CD4-positive, CD25-positive, alpha-beta regulatory T cell (primary cell): ENCODE data around the gene MED13L. TPM values are rescaled to one million over a fixed set of nuclear protein-coding genes. Genes with fewer than 3 reads are reported as not detected.

ENCODE experiments used
- ATAC-seq, 2 donors: fragments of 150-1000 bp; cut with Tn5 transposase; one replicate each; pipeline ENCODE4 v1.10.0; 2021; ENCODE audit warnings: low read depth in 2 of 2, moderate number of reproducible peaks in 2 of 2, moderate library complexity in 1 of 2
- DNase-seq, 3 donors: peaks; one replicate each; pipeline versions ENCODE4 v3.0.0 to v3.0.0-alpha.2; 2012 to 2022; ENCODE audit warnings: mixed read lengths in 1 of 3
- H3K27ac ChIP-seq: one replicate; pipeline ENCODE4 v1.7.0; 2013; ENCODE audit warnings: mild to moderate bottlenecking, low read length; ENCODE audit not compliant: insufficient read depth, poor library complexity, severe bottlenecking
- H3K27me3 ChIP-seq: one replicate; pipeline ENCODE4 v1.7.0; 2013; ENCODE audit warnings: low read length; ENCODE audit not compliant: control insufficient read depth, insufficient read depth
- H3K36me3 ChIP-seq: one replicate; pipeline ENCODE4 v1.7.0; 2013; ENCODE audit warnings: mild to moderate bottlenecking, low read length, moderate library complexity; ENCODE audit not compliant: control insufficient read depth, insufficient read depth
- H3K4me1 ChIP-seq: 2 replicates; pipeline ENCODE4 v1.7.0; 2013; ENCODE audit warnings: mild to moderate bottlenecking, low read length; ENCODE audit not compliant: insufficient read depth, control insufficient read depth, poor library complexity, severe bottlenecking
- H3K4me3 ChIP-seq: one replicate; pipeline ENCODE4 v1.7.0; 2013; ENCODE audit warnings: low read depth, mild to moderate bottlenecking, low read length, moderate library complexity
- H3K9me3 ChIP-seq, 2 experiments: 1 replicate in 1 of 2; 2 replicates in 1 of 2; pipeline ENCODE4 v1.7.0; 2013; ENCODE audit warnings: low read length in 2 of 2, mild to moderate bottlenecking in 1 of 2, moderate library complexity in 1 of 2; ENCODE audit not compliant: control insufficient read depth in 2 of 2
- H3K27ac Mint-ChIP-seq, 3 donors: one replicate each; pipeline ENCODE4 v1.8.0; 2020 to 2022; ENCODE audit warnings: mild to moderate bottlenecking in 3 of 3, mixed read lengths in 3 of 3, moderate library complexity in 2 of 3
- H3K27me3 Mint-ChIP-seq: one replicate; pipeline ENCODE4 v1.8.0; 2022; ENCODE audit warnings: mild to moderate bottlenecking, mixed read lengths
- H3K36me3 Mint-ChIP-seq: one replicate; pipeline ENCODE4 v1.8.0; 2020; ENCODE audit warnings: mixed read lengths
- H3K4me1 Mint-ChIP-seq, 4 donors: one replicate each; pipeline ENCODE4 v1.8.0; 2020 to 2022; ENCODE audit warnings: mixed read lengths in 4 of 4, mild to moderate bottlenecking in 1 of 4
- H3K4me3 Mint-ChIP-seq, 4 donors: one replicate each; pipeline ENCODE4 v1.8.0; 2020 to 2022; ENCODE audit warnings: mild to moderate bottlenecking in 4 of 4, mixed read lengths in 4 of 4, moderate library complexity in 3 of 4
- H3K9me3 Mint-ChIP-seq, 7 donors: one replicate each; pipeline ENCODE4 v1.8.0; 2020 to 2022; ENCODE audit warnings: mixed read lengths in 7 of 7, mild to moderate bottlenecking in 3 of 7, moderate library complexity in 2 of 7
- polyA plus RNA-seq, 4 donors: library from polyadenylated mRNA; unstranded; fragments of 300-500 nt; fragmentation: Illumina TruSeq; gene quantifications; one replicate each; pipeline ENCODE4 v1.2.3, GENCODE V29; 2021
- total RNA-seq: library from RNA; stranded (reverse); gene quantifications from one replicate; pipeline ENCODE4 v1.2.3, GENCODE V29; 2022

MED13L gene
- total and polyA plus RNA-seq, 5 donors from 2014 or later: 4.5 to 179 (median 7.0) TPM

- H3K27ac ChIP-seq: no peak overlapping the region
- no peaks in the 10 kb centered on the region for H3K27me3 Mint-ChIP-seq
- DNase-seq (no peak), ATAC-seq (no peak)
- H3K4me3 Mint-ChIP-seq: no peak overlapping the region
- H3K9me3 Mint-ChIP-seq: peaks cover 0 to 3% (median 0%) of the 10 kb centered on the region in 7 donors
- H3K9me3 ChIP-seq: no peaks in the 10 kb centered on the region
- no peaks in the 10 kb centered on the region for H3K36me3 ChIP-seq
- no peaks in the 10 kb centered on the region for H3K4me1 ChIP-seq
- H3K27me3 ChIP-seq: no peaks in the 10 kb centered on the region
- peaks cover 23 to 51% (median 26%) of the 10 kb centered on the region in 4 donors for H3K4me1 Mint-ChIP-seq
- no peak overlapping the region for H3K27ac Mint-ChIP-seq
- H3K36me3 Mint-ChIP-seq: peaks cover 12% of the 10 kb centered on the region
- H3K4me3 ChIP-seq: no peak overlapping the region
These were observed 250.0 kb downstream of the MED13L start for GRCh38 chr12:116027551-116027821.

- H3K27me3 ChIP-seq: no peaks in the 10 kb centered on the region
- no peaks in the 10 kb centered on the region for H3K4me1 ChIP-seq
- Mint-ChIP-seq H3K36me3 (peaks cover 16% of the 10 kb centered on the region), H3K27me3 (no peaks in the 10 kb centered on the region), H3K27ac (peak overlapping the region in 1 of 3 donors; percentile 39), H3K4me3 (no peak overlapping the region), H3K4me1 (peaks cover 21 to 51% (median 28%) of the 10 kb centered on the region in 4 donors), H3K9me3 (peaks cover 0 to 3% (median 0%) of the 10 kb centered on the region in 7 donors)
- no peak overlapping the region for H3K27ac ChIP-seq
- peaks cover 3% of the 10 kb centered on the region for H3K36me3 ChIP-seq
- H3K4me3 ChIP-seq: no peak overlapping the region
- H3K9me3 ChIP-seq: no peaks in the 10 kb centered on the region
- DNase-seq (no peak), ATAC-seq (no peak)
These were observed 250.5 kb downstream of the MED13L start for GRCh38 chr12:116026768-116027550.

- Mint-ChIP-seq H3K4me1 (peaks cover 21 to 51% (median 28%) of the 10 kb centered on the region in 4 donors), H3K27me3 (no peaks in the 10 kb centered on the region)
- H3K27ac ChIP-seq: no peak overlapping the region
These were observed 251.1 kb downstream of the MED13L start for GRCh38 chr12:116026346-116026745.

GRCh38 chr12:116024769-116025168 lies 252.7 kb downstream of the MED13L start:
- peaks cover 8% of the 10 kb centered on the region for H3K36me3 Mint-ChIP-seq

More at GRCh38 chr12:116026346-116026745, 251.1 kb downstream of the MED13L start:
- Histone ChIP-seq H3K36me3 (peaks cover 3% of the 10 kb centered on the region), H3K27me3 (no peaks in the 10 kb centered on the region), H3K4me3 (no peak overlapping the region), H3K4me1 (no peaks in the 10 kb centered on the region), H3K9me3 (no peaks in the 10 kb centered on the region)
- DNase-seq: no peak
- no peak for ATAC-seq
- Mint-ChIP-seq H3K9me3 (peaks cover 0 to 3% (median 0%) of the 10 kb centered on the region in 7 donors), H3K36me3 (peaks cover 16% of the 10 kb centered on the region), H3K27ac (no peak overlapping the region), H3K4me3 (no peak overlapping the region)

DNA sequence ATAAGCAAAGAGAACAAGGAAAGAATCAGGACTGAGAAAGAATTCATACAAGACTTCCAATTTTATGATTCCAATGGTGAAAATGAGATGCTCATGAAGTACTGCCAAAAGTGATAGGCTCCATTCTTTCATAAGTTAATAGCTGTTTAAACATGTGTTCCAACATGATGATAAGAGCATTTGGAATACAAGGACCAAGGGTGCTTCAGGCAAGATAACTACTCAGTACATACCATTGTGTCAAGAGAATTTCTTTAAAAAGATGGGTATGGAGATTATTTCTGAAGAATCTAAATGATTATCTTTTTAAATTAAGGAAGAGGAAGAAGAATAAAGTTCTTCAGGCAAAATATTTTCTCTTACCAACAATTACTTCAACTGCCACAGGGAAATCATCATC lies 258.1 kb downstream of the MED13L start:
- Histone ChIP-seq H3K4me1 (no peaks in the 10 kb centered on the region), H3K27ac (no peak overlapping the region), H3K27me3 (no peaks in the 10 kb centered on the region), H3K36me3 (peaks cover 27% of the 10 kb centered on the region), H3K4me3 (no peak overlapping the region), H3K9me3 (no peaks in the 10 kb centered on the region)
- H3K4me1 Mint-ChIP-seq: peaks cover 8 to 11% (median 9%) of the 10 kb centered on the region in 4 donors
- ATAC-seq (no peak), DNase-seq (no peak)
- H3K4me3 Mint-ChIP-seq: no peak overlapping the region
- no peak overlapping the region for H3K27ac Mint-ChIP-seq
- H3K36me3 Mint-ChIP-seq: peaks cover 24% of the 10 kb centered on the region
- peaks cover 0 to 3% (median 0%) of the 10 kb centered on the region in 7 donors for H3K9me3 Mint-ChIP-seq
- no peaks in the 10 kb centered on the region for H3K27me3 Mint-ChIP-seq

More at GRCh38 chr12:116024769-116025168, 252.7 kb downstream of the MED13L start:
- no peak overlapping the region for H3K4me3 ChIP-seq
- peaks cover 4% of the 10 kb centered on the region for H3K36me3 ChIP-seq
- Mint-ChIP-seq H3K27me3 (no peaks in the 10 kb centered on the region), H3K4me1 (peaks cover 16 to 42% (median 28%) of the 10 kb centered on the region in 4 donors), H3K4me3 (no peak overlapping the region), H3K27ac (no peak overlapping the region), H3K9me3 (peaks cover 0 to 2% (median 0%) of the 10 kb centered on the region in 7 donors)
- no peaks in the 10 kb centered on the region for H3K4me1 ChIP-seq
- H3K9me3 ChIP-seq: no peaks in the 10 kb centered on the region
- H3K27me3 ChIP-seq: no peaks in the 10 kb centered on the region
- no peak for DNase-seq
- no peak for ATAC-seq
- no peak overlapping the region for H3K27ac ChIP-seq

GRCh38 chr12:116018282-116018681 lies 259.2 kb downstream of the MED13L start:
- H3K36me3 ChIP-seq: peaks cover 37% of the 10 kb centered on the region
- Mint-ChIP-seq H3K9me3 (peaks cover 0 to 3% (median 0%) of the 10 kb centered on the region in 7 donors), H3K4me3 (no peak overlapping the region), H3K27ac (no peak overlapping the region), H3K27me3 (no peaks in the 10 kb centered on the region), H3K36me3 (peaks cover 33% of the 10 kb centered on the region), H3K4me1 (peaks cover 4 to 9% (median 5%) of the 10 kb centered on the region in 4 donors)
- no peak for ATAC-seq
- no peaks in the 10 kb centered on the region for H3K9me3 ChIP-seq
- H3K4me3 ChIP-seq: no peak overlapping the region
- no peak for DNase-seq
- no peak overlapping the region for H3K27ac ChIP-seq
- no peaks in the 10 kb centered on the region for H3K27me3 ChIP-seq
- H3K4me1 ChIP-seq: no peaks in the 10 kb centered on the region

GRCh38 chr12:116015525-116015924 lies 262.0 kb downstream of the MED13L start:
- Histone ChIP-seq H3K9me3 (no peaks in the 10 kb centered on the region), H3K4me1 (no peaks in the 10 kb centered on the region), H3K27me3 (no peaks in the 10 kb centered on the region), H3K27ac (no peak overlapping the region), H3K36me3 (peaks cover 59% of the 10 kb centered on the region), H3K4me3 (no peak overlapping the region)
- Mint-ChIP-seq H3K36me3 (peaks cover 47% of the 10 kb centered on the region), H3K9me3 (peaks cover 0 to 3% (median 0%) of the 10 kb centered on the region in 7 donors), H3K27ac (peak overlapping the region in 1 of 3 donors; percentile 15), H3K4me3 (no peak overlapping the region), H3K27me3 (no peaks in the 10 kb centered on the region), H3K4me1 (peaks cover 0 to 9% (median 2%) of the 10 kb centered on the region in 4 donors)
- ATAC-seq (peak; percentile 45 to 52), DNase-seq (peak in 2 of 3 donors; percentile 13 to 69)

GRCh38 chr12:116012757-116013156 lies 264.7 kb downstream of the MED13L start:
- Mint-ChIP-seq H3K9me3 (no peaks in the 10 kb centered on the region), H3K36me3 (peaks cover 51% of the 10 kb centered on the region), H3K4me1 (peaks cover 0 to 9% (median 4%) of the 10 kb centered on the region in 4 donors), H3K27ac (no peak overlapping the region), H3K27me3 (no peaks in the 10 kb centered on the region), H3K4me3 (no peak overlapping the region)
- Histone ChIP-seq H3K9me3 (no peaks in the 10 kb centered on the region), H3K27ac (no peak overlapping the region), H3K27me3 (no peaks in the 10 kb centered on the region), H3K36me3 (peaks cover 68% of the 10 kb centered on the region), H3K4me1 (no peaks in the 10 kb centered on the region), H3K4me3 (no peak overlapping the region)
- DNase-seq (no peak), ATAC-seq (no peak)
